HuH-7 (cell line): Measurements from ENCODE around the gene ALOX15B.
"Not testable (repeated sequence)": the region's sequence is repeated elsewhere in the genome, so short reads cannot be mapped to it uniquely, and the experiment has no call there.

ENCODE experiments used
- DNase-seq: peaks from one replicate; pipeline ENCODE4 v3.0.0; 2011; ENCODE audit warnings: low spot score

ALOX15B gene

GRCh38 chr17:8013731-8014557 lies 24.9 kb upstream of the ALOX15B start:
- no peak for DNase-seq

GRCh38 chr17:8014558-8014850 lies 24.4 kb upstream of the ALOX15B start:
- no peak for DNase-seq

- DNase-seq, result no peak
Measured at GRCh38 chr17:8015236-8015956, 23.5 kb upstream of the ALOX15B start.

- peak; percentile 64 for DNase-seq
Measured at GRCh38 chr17:8015957-8016631, 22.8 kb upstream of the ALOX15B start.

- peak; percentile 66 for DNase-seq
Measured at GRCh38 chr17:8016632-8017424, 22.0 kb upstream of the ALOX15B start.

GRCh38 chr17:8018436-8018835 lies 20.4 kb upstream of the ALOX15B start:
- no peak for DNase-seq

GRCh38 chr17:8019166-8019565 lies 19.7 kb upstream of the ALOX15B start:
- no peak for DNase-seq

GRCh38 chr17:8019665-8020650 lies 18.9 kb upstream of the ALOX15B start:
- DNase-seq, result no peak

- DNase-seq, result no peak
Measured at GRCh38 chr17:8020776-8021564, 17.9 kb upstream of the ALOX15B start.

GRCh38 chr17:8021565-8022359 lies 17.1 kb upstream of the ALOX15B start:
- no peak for DNase-seq

GRCh38 chr17:8022360-8023003 lies 16.4 kb upstream of the ALOX15B start:
- DNase-seq, result no peak

- DNase-seq, result not testable (repeated sequence)
Measured at GRCh38 chr17:8024161-8024560, 14.7 kb upstream of the ALOX15B start.

GRCh38 chr17:8025176-8025911 lies 13.5 kb upstream of the ALOX15B start:
- no peak for DNase-seq

GRCh38 chr17:8029121-8029520 lies 9.7 kb upstream of the ALOX15B start:
- no peak for DNase-seq

GRCh38 chr17:8031261-8031661 lies 7.6 kb upstream of the ALOX15B start:
- no peak for DNase-seq

GRCh38 chr17:8031950-8032349 lies 6.9 kb upstream of the ALOX15B start:
- DNase-seq, result no peak

- no peak for DNase-seq
Measured at GRCh38 chr17:8032442-8032841, 6.4 kb upstream of the ALOX15B start.

GRCh38 chr17:8039611-8040168 lies 831 bp downstream of the ALOX15B start:
- DNase-seq, result no peak
